Gastrocnemius medialis (tissue), 4 donors: ENCODE results near the gene TMIGD1.

Experiments
- CTCF ChIP-seq, 5 experiments: fragments of 450-650 bp in 3 of 5; fragments of 200-600 bp in 2 of 5; sonication (generic) in 2 of 5; IDR thresholded peaks in 4 of 5; conservative IDR thresholded peaks in 1 of 5; 1 replicate in 4 of 5; 2 replicates in 1 of 5; pipeline ENCODE4 v1.5.1; 2016 to 2019; ENCODE audit warnings: antibody characterized with exemption in 5 of 5, mild to moderate bottlenecking in 3 of 5, moderate library complexity in 3 of 5
- POLR2A ChIP-seq, 2 donors: fragments of 450-650 bp; IDR thresholded peaks; one replicate each; pipeline ENCODE4 v1.6.1; 2017; ENCODE audit warnings: antibody characterized with exemption in 2 of 2, mild to moderate bottlenecking in 2 of 2, moderate library complexity in 2 of 2

- TF ChIP-seq CTCF (IDR thresholded peaks at IDR 0.05 in 4 of 5, conservative IDR thresholded peaks at IDR 0.05 in 1 of 5): no peak
- TF ChIP-seq POLR2A (IDR thresholded peaks at IDR 0.05): no peak
These were observed 15.7 kb downstream of the TMIGD1 start for GRCh38 chr17:30318155-30318554.
